Measurements from ENCODE around the gene CLK4.

DNA sequence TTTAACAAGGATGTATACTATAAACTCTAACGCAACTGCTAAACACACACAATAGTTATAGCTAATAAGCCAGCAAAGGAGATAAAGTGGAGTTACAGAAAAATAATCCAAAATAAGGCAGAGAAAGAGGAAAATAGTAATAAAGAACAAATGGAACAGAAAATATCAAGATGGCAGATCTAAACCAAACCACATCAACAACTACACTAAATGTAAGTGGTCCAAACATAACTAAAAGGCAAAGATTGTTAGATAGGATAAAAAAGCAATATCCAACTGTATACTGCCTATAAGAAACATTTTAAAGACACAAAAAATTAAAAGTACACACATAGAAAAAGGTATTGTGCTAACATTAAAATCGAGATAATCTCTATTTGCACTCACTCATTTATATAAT, 31.1 kb downstream of the CLK4 start:
- TF ChIP-seq CTCF (IDR thresholded peaks at IDR 0.05) (no peak), POLR2A (IDR thresholded peaks at IDR 0.05) (no peak)
